HG02981 (cell line): ENCODE measurements around the gene C2orf49.

Experiments
- ATAC-seq: cut with Tn5 transposase; IDR thresholded peaks from one replicate; pipeline ENCODE4 v1.9.1; 2021; ENCODE audit warnings: mild to moderate bottlenecking, moderate library complexity; ENCODE audit not compliant: unreplicated experiment

Gene C2orf49

GRCh38 chr2:105380432-105381100, 43.2 kb downstream of the C2orf49 start:
- ATAC-seq = no peak

DNA sequence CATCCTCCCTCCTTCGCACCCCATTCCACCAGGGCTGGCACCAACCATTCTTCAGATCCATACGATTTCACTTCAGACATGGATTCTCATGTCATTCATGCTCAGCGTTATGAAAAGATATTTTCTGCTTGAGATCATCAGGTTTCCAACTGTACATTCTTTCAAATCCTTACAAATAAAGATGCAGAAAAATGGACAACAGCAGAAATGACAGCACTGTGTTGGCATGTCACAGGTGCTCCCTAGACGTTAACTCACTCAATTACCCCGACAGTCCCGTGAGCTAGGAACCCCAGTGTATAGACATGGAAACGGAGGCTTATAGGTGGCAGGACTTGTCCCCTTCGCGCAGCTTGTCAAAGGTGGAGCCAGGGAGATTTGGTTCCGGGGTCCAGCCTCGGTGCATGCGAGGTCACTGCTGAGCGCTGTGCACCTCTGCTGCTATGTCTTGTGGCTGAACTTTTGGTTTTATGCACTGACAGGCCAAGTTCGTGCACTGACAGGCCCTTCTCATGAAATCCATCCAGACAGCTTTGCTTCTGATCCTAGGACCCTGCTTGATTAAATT, 43.8 kb downstream of the C2orf49 start:
- ATAC-seq = no peak

DNA sequence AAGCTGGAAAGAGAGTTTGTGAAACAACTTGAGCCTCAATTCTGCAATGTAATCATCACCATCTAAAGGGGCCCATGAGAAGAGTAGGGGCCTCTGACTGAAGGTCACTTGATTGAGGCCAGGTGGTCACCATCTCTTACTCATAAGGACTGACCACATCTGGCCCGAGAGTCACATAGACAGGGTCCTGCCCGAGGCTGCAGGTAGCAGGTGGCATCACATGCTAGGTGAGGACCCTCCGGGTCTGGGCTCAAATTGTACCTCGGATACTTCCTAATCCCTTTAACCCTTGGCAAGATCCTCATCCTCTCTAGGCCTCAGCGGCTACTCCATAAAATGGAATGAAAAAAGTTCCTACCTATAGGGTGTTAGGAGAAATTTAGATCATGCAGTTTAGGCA, 44.8 kb downstream of the C2orf49 start:
- ATAC-seq = no peak

- ATAC-seq = no peak
These were observed 46.3 kb downstream of the C2orf49 start for GRCh38 chr2:105383432-105384166.

DNA sequence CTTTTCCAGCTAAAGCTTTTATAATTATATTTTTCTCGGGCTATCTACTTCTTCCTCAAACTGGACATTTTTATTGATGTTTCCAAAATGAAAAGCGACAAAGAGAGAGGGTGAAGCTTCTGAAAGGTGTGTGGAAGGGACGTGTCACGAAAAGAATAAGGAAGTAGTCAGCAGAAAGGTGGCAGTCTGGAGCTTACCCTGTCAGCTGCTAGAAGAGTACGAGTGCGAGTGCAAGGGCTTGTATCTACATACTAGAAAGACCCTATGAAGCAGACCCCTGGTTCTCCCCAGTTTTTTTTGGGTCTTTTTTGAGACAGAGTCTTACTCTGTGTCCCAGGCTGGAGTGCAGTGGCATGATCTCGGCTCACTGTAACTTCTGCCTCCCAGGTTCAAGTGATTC, 46.9 kb downstream of the C2orf49 start:
- no peak for ATAC-seq

- ATAC-seq = no peak
These were observed 47.5 kb downstream of the C2orf49 start for GRCh38 chr2:105384861-105385260.

- ATAC-seq = no peak
These were observed 48.6 kb downstream of the C2orf49 start for GRCh38 chr2:105385731-105386540.

GRCh38 chr2:105387225-105387624, 49.9 kb downstream of the C2orf49 start:
- no peak for ATAC-seq

DNA sequence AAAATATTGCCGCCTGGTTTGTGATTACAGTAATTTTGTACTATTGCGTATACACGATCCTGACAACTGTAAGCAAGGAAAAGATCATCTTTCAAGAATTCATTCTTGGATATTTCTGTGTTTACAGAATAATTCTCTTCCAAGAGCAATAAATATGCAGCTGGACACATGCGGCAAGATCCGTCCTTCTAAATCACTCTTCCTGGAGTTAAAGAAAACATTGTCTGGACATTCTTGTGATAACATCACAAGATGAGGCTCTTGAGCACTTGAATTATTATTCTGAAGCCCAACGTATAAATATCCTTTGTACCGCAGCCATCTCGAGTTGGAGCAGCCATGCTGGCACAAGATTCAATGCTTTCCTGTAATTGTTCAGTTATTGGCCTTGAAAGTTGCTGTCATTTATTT, 51.6 kb downstream of the C2orf49 start:
- ATAC-seq = no peak

- ATAC-seq = no peak
These were observed 53.1 kb downstream of the C2orf49 start for GRCh38 chr2:105390454-105390853.

DNA sequence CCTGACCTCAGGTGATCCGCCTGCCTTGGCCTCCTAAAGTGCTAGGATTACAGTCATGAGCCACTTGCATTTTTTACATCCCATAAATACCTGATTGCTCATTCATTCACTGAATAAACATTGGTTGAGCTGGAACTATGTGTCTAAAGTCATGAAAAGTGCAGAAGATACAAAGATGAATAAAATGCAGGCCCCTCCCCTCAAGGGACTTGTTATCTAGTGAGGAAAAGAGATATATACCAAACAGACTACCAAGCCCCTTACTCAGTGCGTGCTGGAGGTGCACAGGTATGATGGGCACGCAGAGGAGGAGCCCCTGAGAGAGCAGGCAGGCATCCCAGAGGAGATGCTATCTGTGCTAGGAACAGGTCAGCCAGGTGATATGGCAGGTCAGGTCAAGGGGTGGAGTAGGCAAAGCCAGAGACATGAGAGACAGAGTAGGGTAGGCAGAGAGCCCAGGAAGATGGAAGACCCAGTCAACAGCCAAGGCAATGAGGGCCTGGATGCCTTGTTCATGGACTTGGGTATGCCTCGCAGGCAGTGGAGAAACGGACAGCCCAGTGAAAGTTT, 53.8 kb downstream of the C2orf49 start:
- no peak for ATAC-seq

- no peak for ATAC-seq
These were observed 54.7 kb downstream of the C2orf49 start for GRCh38 chr2:105391763-105392662.

GRCh38 chr2:105393373-105394055, 56.2 kb downstream of the C2orf49 start:
- ATAC-seq = no peak

GRCh38 chr2:105394951-105395611, 57.7 kb downstream of the C2orf49 start:
- no peak for ATAC-seq

- ATAC-seq = no peak
These were observed 58.4 kb downstream of the C2orf49 start for GRCh38 chr2:105395691-105396090.

DNA sequence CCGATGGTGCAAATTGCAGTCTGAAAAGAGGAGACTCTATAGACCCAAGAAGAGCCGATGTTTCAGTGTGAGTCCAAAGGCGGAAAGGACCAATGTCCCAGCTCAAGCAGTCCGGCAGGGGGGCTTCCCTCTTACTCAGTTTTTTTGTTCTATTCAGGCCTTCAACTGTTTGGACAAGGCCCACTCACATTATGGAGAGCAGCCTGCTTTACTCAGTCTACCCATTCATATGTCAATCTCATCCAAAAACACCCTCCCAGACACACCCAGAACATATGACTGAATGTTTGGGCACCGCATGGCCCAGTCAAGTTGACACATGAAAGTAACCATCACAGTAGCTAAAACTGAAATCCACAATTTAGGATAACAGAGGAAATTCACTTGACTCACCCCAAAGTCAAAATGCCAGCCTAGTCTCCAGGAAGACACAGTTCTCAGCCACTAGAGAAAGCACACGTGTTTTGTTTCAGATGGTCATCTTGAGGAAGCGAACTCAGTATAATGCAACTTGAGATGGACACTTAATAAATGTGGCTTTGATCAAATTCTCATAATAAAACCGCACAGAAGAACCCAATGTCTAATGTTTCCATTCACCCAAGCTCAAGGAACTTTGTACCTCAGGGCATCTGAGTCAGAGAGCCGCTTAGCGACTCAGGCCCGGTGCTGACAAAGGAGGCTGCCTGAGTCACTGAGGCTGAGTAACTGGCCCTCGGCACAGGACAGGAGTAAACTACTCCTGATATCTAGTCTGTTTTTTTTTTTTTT, 59.1 kb downstream of the C2orf49 start:
- no peak for ATAC-seq

- ATAC-seq = no peak
These were observed 59.8 kb downstream of the C2orf49 start for GRCh38 chr2:105397025-105397722.

GRCh38 chr2:105397953-105398335, 60.6 kb downstream of the C2orf49 start:
- ATAC-seq = no peak
